SIG-M5 treated with dmso at 0.1 percent for 504 hours (cell line): ENCODE data around the gene SYP.
"Not testable (repeated sequence)": the region's sequence is repeated elsewhere in the genome, so short reads cannot be mapped to it uniquely, and the experiment has no call there.

Experiments used
- DNase-seq: peaks from one replicate; lab custom pipeline; 2025; ENCODE audit not compliant: unreplicated experiment; lab: John Stamatoyannopoulos, UW

SYP gene

GRCh38 chrX:49143154-49143553 lies 56.8 kb downstream of the SYP start:
- not testable (repeated sequence) for DNase-seq

GRCh38 chrX:49142264-49142663 lies 57.7 kb downstream of the SYP start:
- peak; percentile 34 for DNase-seq

GRCh38 chrX:49139713-49140112 lies 60.3 kb downstream of the SYP start:
- no peak for DNase-seq
